Mucosa of rectum (tissue), 2 donors: Measurements from ENCODE around the gene FIP1L1.
"Not testable (repeated sequence)": the region's sequence is repeated elsewhere in the genome, so short reads cannot be mapped to it uniquely, and the experiment has no call there.

ENCODE experiments used
- H3K27ac ChIP-seq, 2 donors: one replicate each; pipeline ENCODE4 v1.7.0; 2013; ENCODE audit warnings: inconsistent platforms in 2 of 2, low read depth in 2 of 2, low read length in 2 of 2
- H3K27me3 ChIP-seq, 2 donors: one replicate each; pipeline ENCODE4 v1.7.0; 2013; ENCODE audit warnings: low read length in 2 of 2; ENCODE audit not compliant: control insufficient read depth in 2 of 2, insufficient read depth in 2 of 2
- H3K36me3 ChIP-seq, 2 donors: one replicate each; pipeline ENCODE4 v1.7.0; 2013; ENCODE audit warnings: low read length in 2 of 2; ENCODE audit not compliant: control insufficient read depth in 2 of 2, insufficient read depth in 2 of 2
- H3K4me1 ChIP-seq, 2 donors: one replicate each; pipeline ENCODE4 v1.7.0; 2013; ENCODE audit warnings: low read length in 2 of 2, mild to moderate bottlenecking in 1 of 2; ENCODE audit not compliant: control insufficient read depth in 2 of 2, insufficient read depth in 2 of 2
- H3K4me3 ChIP-seq, 2 donors: one replicate each; pipeline ENCODE4 v1.7.0; 2013; ENCODE audit warnings: low read length in 2 of 2
- H3K9ac ChIP-seq, 2 donors: one replicate each; pipeline ENCODE4 v1.7.0; 2013; ENCODE audit warnings: low read length in 2 of 2, low read depth in 1 of 2, mild to moderate bottlenecking in 1 of 2
- H3K9me3 ChIP-seq, 2 donors: one replicate each; pipeline ENCODE4 v1.7.0; 2013; ENCODE audit warnings: low read length in 2 of 2; ENCODE audit not compliant: control insufficient read depth in 2 of 2
- donor health status: healthy.
- donor health status: Normal muscosa, but diverticular disease.

Gene FIP1L1

GRCh38 chr4:53463340-53463739, 85.9 kb downstream of the FIP1L1 start:
- no peaks in the 10 kb centered on the region for H3K27me3 ChIP-seq
- H3K9ac ChIP-seq = no peak overlapping the region
- no peaks in the 10 kb centered on the region for H3K9me3 ChIP-seq
- H3K36me3 ChIP-seq = peaks cover 27 to 28% of the 10 kb centered on the region in 2 donors
- no peak overlapping the region for H3K4me3 ChIP-seq
- no peaks in the 10 kb centered on the region for H3K4me1 ChIP-seq
- H3K27ac ChIP-seq = no peak overlapping the region

- Histone ChIP-seq H3K4me3 (no peak overlapping the region), H3K9ac (no peak overlapping the region), H3K27ac (no peak overlapping the region), H3K9me3 (no peaks in the 10 kb centered on the region), H3K27me3 (no peaks in the 10 kb centered on the region), H3K4me1 (no peaks in the 10 kb centered on the region), H3K36me3 (peaks cover 15 to 17% of the 10 kb centered on the region in 2 donors)
Observed at GRCh38 chr4:53465281-53465680, 87.8 kb downstream of the FIP1L1 start.

GRCh38 chr4:53465891-53466290, 88.5 kb downstream of the FIP1L1 start:
- Histone ChIP-seq H3K27me3 (no peaks in the 10 kb centered on the region), H3K9me3 (no peaks in the 10 kb centered on the region), H3K36me3 (peaks cover 12 to 16% of the 10 kb centered on the region in 2 donors), H3K27ac (no peak overlapping the region), H3K9ac (no peak overlapping the region), H3K4me1 (no peaks in the 10 kb centered on the region), H3K4me3 (no peak overlapping the region)

- H3K9ac ChIP-seq, H3K36me3 ChIP-seq, H3K27ac ChIP-seq, H3K9me3 ChIP-seq, H3K4me1 ChIP-seq, H3K27me3 ChIP-seq, H3K4me3 ChIP-seq: not testable (repeated sequence)
Observed at GRCh38 chr4:53466576-53466975, 89.1 kb downstream of the FIP1L1 start.

- Histone ChIP-seq H3K9ac (no peak overlapping the region), H3K36me3 (peaks cover 8 to 12% of the 10 kb centered on the region in 2 donors), H3K27ac (no peak overlapping the region), H3K27me3 (no peaks in the 10 kb centered on the region), H3K9me3 (no peaks in the 10 kb centered on the region), H3K4me3 (no peak overlapping the region), H3K4me1 (no peaks in the 10 kb centered on the region)
Observed at GRCh38 chr4:53476232-53477037, 99.0 kb downstream of the FIP1L1 start.

GRCh38 chr4:53477038-53477565, 99.7 kb downstream of the FIP1L1 start:
- peaks cover 8 to 12% of the 10 kb centered on the region in 2 donors for H3K36me3 ChIP-seq
- no peak overlapping the region for H3K27ac ChIP-seq

GRCh38 chr4:53477636-53478035, 100.2 kb downstream of the FIP1L1 start:
- H3K9ac ChIP-seq = no peak overlapping the region
- no peak overlapping the region for H3K27ac ChIP-seq
- peaks cover 8 to 12% of the 10 kb centered on the region in 2 donors for H3K36me3 ChIP-seq
- no peaks in the 10 kb centered on the region for H3K27me3 ChIP-seq
- H3K4me3 ChIP-seq = no peak overlapping the region
- H3K4me1 ChIP-seq = no peaks in the 10 kb centered on the region
- H3K9me3 ChIP-seq = no peaks in the 10 kb centered on the region

More at GRCh38 chr4:53477038-53477565, 99.7 kb downstream of the FIP1L1 start:
- Histone ChIP-seq H3K9me3 (no peaks in the 10 kb centered on the region), H3K9ac (no peak overlapping the region), H3K27me3 (no peaks in the 10 kb centered on the region), H3K4me3 (no peak overlapping the region), H3K4me1 (no peaks in the 10 kb centered on the region)

GRCh38 chr4:53478671-53479456, 101.4 kb downstream of the FIP1L1 start:
- Histone ChIP-seq H3K27me3 (no peaks in the 10 kb centered on the region), H3K9ac (no peak overlapping the region), H3K4me1 (no peaks in the 10 kb centered on the region), H3K27ac (no peak overlapping the region), H3K4me3 (no peak overlapping the region), H3K9me3 (no peaks in the 10 kb centered on the region), H3K36me3 (peaks cover 8 to 11% of the 10 kb centered on the region in 2 donors)

GRCh38 chr4:53479736-53480525, 102.5 kb downstream of the FIP1L1 start:
- H3K27ac ChIP-seq = no peak overlapping the region
- peaks cover 7 to 8% of the 10 kb centered on the region in 2 donors for H3K36me3 ChIP-seq
- H3K4me3 ChIP-seq = no peak overlapping the region
- no peak overlapping the region for H3K9ac ChIP-seq
- H3K9me3 ChIP-seq = no peaks in the 10 kb centered on the region
- no peaks in the 10 kb centered on the region for H3K27me3 ChIP-seq
- no peaks in the 10 kb centered on the region for H3K4me1 ChIP-seq
